ENCODE measurements around the gene RGS6. TPM values are rescaled to one million over a fixed set of nuclear protein-coding genes. Genes with fewer than 3 reads are reported as not detected.

The RGS6 gene
- total and polyA plus RNA-seq, 8 donors: 0.06 to 0.47 (median 0.20) TPM; not detected in 1

- WGBS, 2 donors: 68 to 69% methylated on average over 4 of the region's 4 CpGs
- no peak for FAIRE-seq
- Histone ChIP-seq H3K27me3 (no peaks in the 10 kb centered on the region), H3K4me1 (peaks cover 0 to 15% (median 8%) of the 10 kb centered on the region in 3 donors), H3K4me3 (no peak overlapping the region), H3K27ac (no peak overlapping the region), H3K36me3 (no peaks in the 10 kb centered on the region), H3K9me3 (no peaks in the 10 kb centered on the region)
- no peak for DNase-seq
- no peak for ATAC-seq
- intact Hi-C loops (cut with DNase I): no loop called here
- TF ChIP-seq, protein P1, sequence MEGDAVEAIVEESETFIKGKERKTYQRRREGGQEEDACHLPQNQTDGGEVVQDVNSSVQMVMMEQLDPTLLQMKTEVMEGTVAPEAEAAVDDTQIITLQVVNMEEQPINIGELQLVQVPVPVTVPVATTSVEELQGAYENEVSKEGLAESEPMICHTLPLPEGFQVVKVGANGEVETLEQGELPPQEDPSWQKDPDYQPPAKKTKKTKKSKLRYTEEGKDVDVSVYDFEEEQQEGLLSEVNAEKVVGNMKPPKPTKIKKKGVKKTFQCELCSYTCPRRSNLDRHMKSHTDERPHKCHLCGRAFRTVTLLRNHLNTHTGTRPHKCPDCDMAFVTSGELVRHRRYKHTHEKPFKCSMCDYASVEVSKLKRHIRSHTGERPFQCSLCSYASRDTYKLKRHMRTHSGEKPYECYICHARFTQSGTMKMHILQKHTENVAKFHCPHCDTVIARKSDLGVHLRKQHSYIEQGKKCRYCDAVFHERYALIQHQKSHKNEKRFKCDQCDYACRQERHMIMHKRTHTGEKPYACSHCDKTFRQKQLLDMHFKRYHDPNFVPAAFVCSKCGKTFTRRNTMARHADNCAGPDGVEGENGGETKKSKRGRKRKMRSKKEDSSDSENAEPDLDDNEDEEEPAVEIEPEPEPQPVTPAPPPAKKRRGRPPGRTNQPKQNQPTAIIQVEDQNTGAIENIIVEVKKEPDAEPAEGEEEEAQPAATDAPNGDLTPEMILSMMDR (IDR thresholded peaks at IDR 0.05): no peak
These were observed 191.9 kb downstream of the RGS6 start for GRCh38 chr14:72124171-72124570.

- no peaks in the 10 kb centered on the region for H3K27me3 ChIP-seq
- intact Hi-C loops (cut with DNase I): no loop called here
- TF ChIP-seq, protein P1 (IDR thresholded peaks at IDR 0.05): no peak
- 25 to 36% methylated on average over 1 of the region's 1 CpG for WGBS, 2 donors
- DNase-seq (peak in 4 of 6 donors; percentile 49 to 64 (median 56)), ATAC-seq (peak; percentile 44 to 77 (median 64)), FAIRE-seq (no peak)
- peaks cover 0 to 15% (median 13%) of the 10 kb centered on the region in 3 donors for H3K4me1 ChIP-seq
- H3K4me3 ChIP-seq: no peak overlapping the region
- H3K27ac ChIP-seq: no peak overlapping the region
- H3K36me3 ChIP-seq: no peaks in the 10 kb centered on the region
- H3K9me3 ChIP-seq: no peaks in the 10 kb centered on the region
These were observed 193.9 kb downstream of the RGS6 start for GRCh38 chr14:72126091-72126490.

DNA sequence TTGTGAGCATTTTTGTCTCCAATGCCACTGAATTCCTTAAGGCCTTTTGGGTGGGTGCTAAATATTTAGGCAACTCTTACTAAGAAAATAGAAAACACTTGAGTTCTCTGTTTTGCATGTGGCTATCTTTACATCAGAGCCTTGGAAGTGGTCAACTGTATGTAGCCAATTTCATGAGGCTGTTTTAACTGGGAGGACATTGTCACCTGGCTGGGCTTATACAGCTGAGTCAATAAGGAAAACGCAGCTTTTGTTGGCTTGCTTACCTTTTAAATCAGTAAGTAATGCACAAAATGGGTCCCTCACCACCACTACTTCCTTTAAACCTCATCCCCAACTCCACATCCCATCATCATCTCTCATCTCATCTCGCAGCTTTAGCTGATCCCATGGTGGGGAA, 194.3 kb downstream of the RGS6 start:
- FAIRE-seq (no peak), ATAC-seq (peak; percentile 61 to 71 (median 63)), DNase-seq (peak in 2 of 6 donors; percentile 8 to 24)
- Histone ChIP-seq H3K27ac (no peak overlapping the region), H3K9me3 (no peaks in the 10 kb centered on the region), H3K36me3 (no peaks in the 10 kb centered on the region), H3K4me1 (peaks cover 0 to 15% (median 13%) of the 10 kb centered on the region in 3 donors), H3K27me3 (no peaks in the 10 kb centered on the region), H3K4me3 (no peak overlapping the region)
- 57 to 63% methylated on average over 2 of the region's 2 CpGs for WGBS, 2 donors
- TF ChIP-seq, protein P1 (IDR thresholded peaks at IDR 0.05): no peak
- intact Hi-C loops (cut with DNase I): no loop called here

GRCh38 chr14:72128629-72129028, 196.4 kb downstream of the RGS6 start:
- peak in 1 of 4 donors; percentile 8 for ATAC-seq
- H3K4me3 ChIP-seq: no peak overlapping the region
- H3K36me3 ChIP-seq: no peaks in the 10 kb centered on the region
- WGBS, 2 donors: 64 to 66% methylated on average over 11 of the region's 11 CpGs
- H3K4me1 ChIP-seq: peaks cover 0 to 15% (median 13%) of the 10 kb centered on the region in 3 donors
- no peaks in the 10 kb centered on the region for H3K9me3 ChIP-seq
- no peak for DNase-seq
- no peaks in the 10 kb centered on the region for H3K27me3 ChIP-seq
- FAIRE-seq: no peak
- intact Hi-C loops (cut with DNase I): no loop called here
- H3K27ac ChIP-seq: no peak overlapping the region
- TF ChIP-seq, protein P1 (IDR thresholded peaks at IDR 0.05): no peak

- no peak for FAIRE-seq
- H3K27ac ChIP-seq: no peak overlapping the region
- 72 to 79% methylated on average over 3 of the region's 3 CpGs for WGBS, 2 donors
- no peaks in the 10 kb centered on the region for H3K9me3 ChIP-seq
- peak; percentile 83 to 92 (median 86) for ATAC-seq
- no peak overlapping the region for H3K4me3 ChIP-seq
- DNase-seq: peak in 4 of 6 donors; percentile 51 to 75 (median 58)
- H3K27me3 ChIP-seq: no peaks in the 10 kb centered on the region
- intact Hi-C loops (cut with DNase I): no loop called here
- H3K4me1 ChIP-seq: peaks cover 0 to 15% (median 13%) of the 10 kb centered on the region in 3 donors
- H3K36me3 ChIP-seq: no peaks in the 10 kb centered on the region
- TF ChIP-seq, protein P1 (IDR thresholded peaks at IDR 0.05): no peak
These were observed 197.1 kb downstream of the RGS6 start for GRCh38 chr14:72129291-72129690.

All from pancreas (tissue), 10 donors.